Loucy (cell line): ENCODE results near the gene ARID1B.

Experiments
- CTCF ChIP-seq: fragments of 200-600 bp; sonication (generic); conservative IDR thresholded peaks from 2 replicates; pipeline ENCODE4 v1.5.1; 2014; ENCODE audit warnings: mild to moderate bottlenecking, antibody characterized with exemption, low read length
- EZH2phosphoT487 ChIP-seq: fragments of 200-600 bp; IDR thresholded peaks from 2 replicates; pipeline ENCODE4 v1.6.1; 2018; ENCODE audit warnings: antibody characterized with exemption, mild to moderate bottlenecking, moderate library complexity, borderline replicate concordance

DNA sequence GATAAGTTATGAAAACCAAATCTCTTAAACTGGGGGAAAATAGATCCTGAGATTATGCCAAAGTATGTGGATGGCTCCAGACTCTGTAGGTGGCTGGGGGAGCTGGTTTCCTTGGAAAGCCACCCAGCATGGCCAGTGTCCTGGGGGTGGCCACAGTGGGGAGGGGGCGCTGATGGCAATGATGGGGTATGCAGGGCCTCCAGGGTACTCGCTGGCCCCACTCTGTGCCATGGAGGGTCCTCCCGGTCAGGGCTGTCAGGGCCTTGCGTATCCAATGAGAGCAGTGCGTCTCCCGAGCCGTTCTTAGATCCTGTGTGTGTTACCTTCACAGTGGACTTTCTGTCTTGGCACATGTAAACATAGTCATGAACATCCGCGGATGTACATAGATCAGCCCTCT is 393.4 kb downstream of the ARID1B start:
- TF ChIP-seq EZH2phosphoT487 (no peak), CTCF (no peak)
